HL-60 (cell line): ENCODE results near the gene CDA.
A peak's percentile ranks its signal among the peaks of the same experiment; 100 is the strongest.

ENCODE experiments used
- DNase-seq, 2 experiments: peaks; one replicate each; pipeline ENCODE4 v3.0.0-alpha.2; 2010 to 2020; ENCODE audit warnings: low read depth in 1 of 2, low spot score in 1 of 2
- H3K27ac ChIP-seq: fragments of 250-450 bp; sonication (Bioruptor Pico); replicated peaks from 2 replicates; pipeline ENCODE4 v1.5.1; 2020; ENCODE audit warnings: mild to moderate bottlenecking, moderate library complexity
- H3K27me3 ChIP-seq: fragments of 250-450 bp; sonication (Bioruptor Pico); 2 replicates; pipeline ENCODE4 v1.5.1; 2021; ENCODE audit warnings: mild to moderate bottlenecking, moderate library complexity; ENCODE audit not compliant: insufficient read depth, poor library complexity, severe bottlenecking
- H3K4me3 ChIP-seq: replicated peaks from 2 replicates; pipeline ENCODE4 v1.5.1; 2011; ENCODE audit warnings: mild to moderate bottlenecking, control low read depth, low read length; ENCODE audit not compliant: insufficient read depth
- CTCF ChIP-seq: IDR thresholded peaks from one replicate; pipeline ENCODE4 v1.5.1; 2011; ENCODE audit warnings: low read length, control low read depth, inconsistent platforms; ENCODE audit not compliant: insufficient read depth
- GABPA ChIP-seq: IDR thresholded peaks from 2 replicates; pipeline ENCODE4 v1.6.1; 2012; ENCODE audit warnings: low read depth
- POLR2AphosphoS5 ChIP-seq: IDR thresholded peaks from 2 replicates; pipeline ENCODE4 v1.6.1; 2012; ENCODE audit warnings: low read depth
- REST ChIP-seq: IDR thresholded peaks from 2 replicates; pipeline ENCODE4 v1.6.1; 2012; ENCODE audit warnings: low read depth; ENCODE audit not compliant: insufficient replicate concordance
- SPI1 ChIP-seq: IDR thresholded peaks from 2 replicates; pipeline ENCODE4 v1.6.1; 2012; ENCODE audit warnings: low read depth, mild to moderate bottlenecking, borderline replicate concordance

CDA gene

GRCh38 chr1:20587661-20588053 is 1.2 kb upstream of the CDA start:
- H3K27me3 ChIP-seq, result no peaks in the 10 kb centered on the region
- H3K4me3 ChIP-seq, result no peak overlapping the region
- no peak for DNase-seq
- H3K27ac ChIP-seq, result no peak overlapping the region
- TF ChIP-seq REST (no peak), CTCF (no peak), GABPA (no peak), SPI1 (no peak), POLR2AphosphoS5 (no peak)

GRCh38 chr1:20589331-20590278 is 708 bp downstream of the CDA start:
- peak overlapping the region; percentile 40 for H3K4me3 ChIP-seq
- peak overlapping the region; percentile 70 for H3K27ac ChIP-seq
- H3K27me3 ChIP-seq, result no peaks in the 10 kb centered on the region
- peak in 1 of 2 experiments; percentile 66 for DNase-seq
- TF ChIP-seq CTCF (no peak), POLR2AphosphoS5 (no peak), REST (no peak), SPI1 (no peak), GABPA (no peak)

GRCh38 chr1:20590306-20590777 is 1.4 kb downstream of the CDA start:
- TF ChIP-seq POLR2AphosphoS5, result peak; percentile 100
- peak; percentile 69 for TF ChIP-seq GABPA
- no peak for TF ChIP-seq CTCF
- TF ChIP-seq REST, result peak; percentile 70
- Histone ChIP-seq H3K4me3 (peak overlapping the region; percentile 40), H3K27ac (peak overlapping the region; percentile 70), H3K27me3 (no peaks in the 10 kb centered on the region)
- peak; percentile 97 to 98 for DNase-seq
